ENCODE measurements around the gene GRM4.
A peak's percentile ranks its signal among the peaks of the same experiment; 100 is the strongest.

Gene GRM4

DNA sequence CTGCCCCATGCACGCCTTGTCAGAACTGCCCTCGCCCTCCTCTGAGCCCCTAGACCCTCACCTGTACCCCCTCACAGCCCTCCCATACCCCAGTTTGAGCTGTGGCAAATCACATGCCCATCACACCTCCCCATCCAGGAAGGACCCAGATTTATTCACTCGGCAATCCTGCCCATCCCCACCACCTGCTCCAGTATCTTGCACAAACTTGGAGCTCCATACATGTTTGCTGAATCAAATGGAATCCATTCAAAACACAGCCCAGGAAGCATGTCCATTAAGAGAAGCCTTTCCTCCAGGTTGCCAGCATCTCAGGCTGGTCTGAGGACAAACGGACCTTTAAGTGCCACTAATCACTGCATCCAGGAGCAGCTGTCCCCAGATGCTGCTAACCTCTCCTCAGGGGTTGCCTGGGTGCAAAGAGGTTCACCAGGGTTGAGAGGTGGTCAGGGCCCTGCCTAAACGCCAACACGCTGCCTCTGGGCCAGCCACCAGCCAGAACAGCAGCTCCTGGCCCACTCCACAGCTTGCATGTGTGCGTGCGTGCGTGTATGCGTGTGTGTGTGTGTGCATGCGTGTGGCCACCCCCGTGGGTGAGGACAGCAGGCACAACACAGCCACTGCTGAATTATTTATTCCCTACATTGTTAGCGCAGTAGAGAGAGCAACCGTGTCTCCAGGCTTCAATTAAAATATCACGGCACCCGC, 31.0 kb downstream of the GRM4 start:
- no peak overlapping the region for H3K4ac ChIP-seq (ENCODE audit: low read depth in 1 of 2, low read length in 2 of 2)
- no peak overlapping the region for H2BK12ac ChIP-seq (ENCODE audit: low read length in 2 of 2)
- no peaks in the 10 kb centered on the region for H3K4me1 ChIP-seq (ENCODE audit: control insufficient read depth, insufficient read depth, low read depth, low read length)
- H3K18ac ChIP-seq (ENCODE audit: low read depth in 1 of 2, low read length in 2 of 2), result no peak overlapping the region
- peak overlapping the region in 1 of 2 experiments; percentile 7 for H3K4me3 ChIP-seq (ENCODE audit: insufficient read depth in 1 of 2, low read depth in 1 of 2, low read length in 2 of 2)
- peaks cover 73 to 95% of the 10 kb centered on the region in 2 experiments for H3K27me3 ChIP-seq (ENCODE audit: control insufficient read depth in 1 of 2, insufficient read depth in 1 of 2, low read length in 2 of 2)
- DNase-seq, result no peak
- H3K9ac ChIP-seq (ENCODE audit: low read length), result no peak overlapping the region
- H2BK120ac ChIP-seq (ENCODE audit: low read depth, low read length), result no peak overlapping the region
- no peak overlapping the region for H2AFZ ChIP-seq (ENCODE audit: low read depth, low read length)
- H3K36me3 ChIP-seq (ENCODE audit: control insufficient read depth in 1 of 2, insufficient read depth in 2 of 2, low read depth in 1 of 2, low read length in 2 of 2), result no peaks in the 10 kb centered on the region
- no peak overlapping the region for H3K23ac ChIP-seq (ENCODE audit: low read length in 2 of 2)
- no peak overlapping the region for H3K27ac ChIP-seq (ENCODE audit: low read length, poor library complexity, severe bottlenecking)
- H3K79me1 ChIP-seq (replicated peaks; ENCODE audit: low read length, poor library complexity, severe bottlenecking), result no peaks in the 10 kb centered on the region
- no peak overlapping the region for H3K4me2 ChIP-seq (ENCODE audit: low read length, poor library complexity, severe bottlenecking)
- H4K8ac ChIP-seq (ENCODE audit: low read length), result no peak overlapping the region
- no peak overlapping the region for H2BK15ac ChIP-seq (ENCODE audit: low read depth, poor library complexity, severe bottlenecking)
- no peaks in the 10 kb centered on the region for H3K9me3 ChIP-seq (ENCODE audit: control insufficient read depth, low read length)
- H4K91ac ChIP-seq (ENCODE audit: low read length), result peak overlapping the region; percentile 70
- no peak overlapping the region for H3K14ac ChIP-seq (ENCODE audit: low read length in 2 of 2)
- WGBS, result 65% methylated on average over 16 of the region's 16 CpGs
- H2BK5ac ChIP-seq (ENCODE audit: low read depth, low read length, poor library complexity, severe bottlenecking), result no peak overlapping the region
- H2AK5ac ChIP-seq (ENCODE audit: low read length, severe bottlenecking), result no peak overlapping the region

DNA sequence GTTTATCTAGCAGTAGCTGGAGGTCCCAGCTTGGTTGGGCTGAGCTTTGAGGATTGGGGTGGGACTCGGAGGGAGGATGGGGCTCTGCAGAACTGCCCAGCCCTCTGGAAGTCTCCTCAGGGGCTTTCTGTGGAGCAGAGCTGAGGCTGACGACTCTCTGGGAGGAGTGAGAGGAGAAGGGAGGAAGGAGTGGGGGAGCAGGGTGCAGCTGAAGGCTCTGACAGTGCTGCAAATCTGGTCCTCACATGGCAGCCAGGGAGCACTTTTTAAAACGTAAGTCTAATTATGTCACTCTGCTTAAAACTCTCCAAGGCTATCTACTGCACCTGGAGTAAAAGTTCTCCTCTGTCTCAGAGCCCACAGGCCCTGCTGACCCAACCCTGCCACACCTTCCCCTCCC, 32.4 kb downstream of the GRM4 start:
- Histone ChIP-seq H3K9ac (ENCODE audit: low read length) (no peak overlapping the region), H3K4me2 (ENCODE audit: low read length, poor library complexity, severe bottlenecking) (no peak overlapping the region), H3K9me3 (ENCODE audit: control insufficient read depth, low read length) (no peaks in the 10 kb centered on the region), H3K36me3 (ENCODE audit: control insufficient read depth in 1 of 2, insufficient read depth in 2 of 2, low read depth in 1 of 2, low read length in 2 of 2) (no peaks in the 10 kb centered on the region), H4K91ac (ENCODE audit: low read length) (no peak overlapping the region), H3K27me3 (ENCODE audit: control insufficient read depth in 1 of 2, insufficient read depth in 1 of 2, low read length in 2 of 2) (peaks cover 68 to 96% of the 10 kb centered on the region in 2 experiments), H2AK5ac (ENCODE audit: low read length, severe bottlenecking) (no peak overlapping the region), H2BK15ac (ENCODE audit: low read depth, poor library complexity, severe bottlenecking) (no peak overlapping the region), H3K4me3 (ENCODE audit: insufficient read depth in 1 of 2, low read depth in 1 of 2, low read length in 2 of 2) (no peak overlapping the region), H2AFZ (ENCODE audit: low read depth, low read length) (no peak overlapping the region), H4K8ac (ENCODE audit: low read length) (no peak overlapping the region), H2BK5ac (ENCODE audit: low read depth, low read length, poor library complexity, severe bottlenecking) (no peak overlapping the region), H3K14ac (ENCODE audit: low read length in 2 of 2) (no peak overlapping the region), H3K23ac (ENCODE audit: low read length in 2 of 2) (no peak overlapping the region), H3K27ac (ENCODE audit: low read length, poor library complexity, severe bottlenecking) (no peak overlapping the region), H2BK12ac (ENCODE audit: low read length in 2 of 2) (no peak overlapping the region), H3K4ac (ENCODE audit: low read depth in 1 of 2, low read length in 2 of 2) (no peak overlapping the region), H3K4me1 (ENCODE audit: control insufficient read depth, insufficient read depth, low read depth, low read length) (no peaks in the 10 kb centered on the region), H3K79me1 (replicated peaks; ENCODE audit: low read length, poor library complexity, severe bottlenecking) (no peaks in the 10 kb centered on the region), H2BK120ac (ENCODE audit: low read depth, low read length) (no peak overlapping the region), H3K18ac (ENCODE audit: low read depth in 1 of 2, low read length in 2 of 2) (no peak overlapping the region)
- 71% methylated on average over 2 of the region's 3 CpGs for WGBS
- DNase-seq, result no peak

DNA sequence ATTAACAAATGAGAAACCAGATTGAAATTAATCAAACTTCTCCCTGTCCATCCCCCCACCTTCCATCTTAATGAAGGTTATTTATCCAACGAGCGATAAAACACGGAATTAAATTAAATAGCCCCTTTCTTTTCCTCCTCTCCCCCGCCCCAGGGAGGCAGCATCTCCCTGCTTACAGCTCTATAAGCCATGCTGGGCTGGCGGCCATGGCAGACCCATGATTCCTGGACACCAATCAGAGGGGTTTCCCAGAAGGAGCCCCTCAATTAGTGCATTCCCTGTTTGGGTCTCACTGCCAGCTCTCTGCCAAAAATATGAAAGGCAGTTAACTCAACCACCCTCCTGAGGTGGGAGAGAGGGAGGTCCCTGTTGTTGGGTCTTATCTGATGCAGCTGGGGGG, 33.8 kb downstream of the GRM4 start:
- WGBS, result 56% methylated on average over 5 of the region's 5 CpGs
- H3K4me1 ChIP-seq (ENCODE audit: control insufficient read depth, insufficient read depth, low read depth, low read length), result no peaks in the 10 kb centered on the region

DNA sequence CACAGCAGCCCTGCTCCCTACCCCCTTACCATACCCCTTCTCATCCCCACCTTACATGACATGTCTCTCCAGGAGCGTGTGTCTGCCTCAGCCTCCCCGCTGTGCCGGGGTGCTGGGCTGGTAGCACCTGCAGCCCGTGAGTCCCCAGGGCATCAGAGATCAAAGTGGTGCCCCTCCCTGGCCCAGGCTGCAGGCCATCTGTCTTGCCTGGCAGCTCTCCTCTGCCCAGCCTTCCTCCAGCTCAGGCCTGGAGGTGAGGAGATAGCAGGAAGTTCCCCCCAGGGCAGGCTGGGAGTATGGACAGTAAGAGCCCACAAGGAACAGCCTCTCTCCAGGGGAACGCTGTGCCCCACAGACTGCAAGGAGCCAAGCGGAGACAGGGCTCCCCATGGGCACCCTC, 35.3 kb downstream of the GRM4 start:
- H3K36me3 ChIP-seq (ENCODE audit: control insufficient read depth in 1 of 2, insufficient read depth in 2 of 2, low read depth in 1 of 2, low read length in 2 of 2), result no peaks in the 10 kb centered on the region
- H3K14ac ChIP-seq (ENCODE audit: low read length in 2 of 2), result no peak overlapping the region
- 65% methylated on average over 6 of the region's 6 CpGs for WGBS
- H2BK12ac ChIP-seq (ENCODE audit: low read length in 2 of 2), result no peak overlapping the region
- no peak overlapping the region for H4K8ac ChIP-seq (ENCODE audit: low read length)
- no peak overlapping the region for H2AFZ ChIP-seq (ENCODE audit: low read depth, low read length)
- no peak overlapping the region for H2BK15ac ChIP-seq (ENCODE audit: low read depth, poor library complexity, severe bottlenecking)
- no peak overlapping the region for H3K4ac ChIP-seq (ENCODE audit: low read depth in 1 of 2, low read length in 2 of 2)
- H3K23ac ChIP-seq (ENCODE audit: low read length in 2 of 2), result no peak overlapping the region
- H3K9ac ChIP-seq (ENCODE audit: low read length), result no peak overlapping the region
- no peak overlapping the region for H2BK120ac ChIP-seq (ENCODE audit: low read depth, low read length)
- H4K91ac ChIP-seq (ENCODE audit: low read length), result no peak overlapping the region
- peaks cover 61 to 97% of the 10 kb centered on the region in 2 experiments for H3K27me3 ChIP-seq (ENCODE audit: control insufficient read depth in 1 of 2, insufficient read depth in 1 of 2, low read length in 2 of 2)
- no peak for DNase-seq
- H3K18ac ChIP-seq (ENCODE audit: low read depth in 1 of 2, low read length in 2 of 2), result no peak overlapping the region
- H3K4me3 ChIP-seq (ENCODE audit: insufficient read depth in 1 of 2, low read depth in 1 of 2, low read length in 2 of 2), result no peak overlapping the region
- H3K4me1 ChIP-seq (ENCODE audit: control insufficient read depth, insufficient read depth, low read depth, low read length), result no peaks in the 10 kb centered on the region
- H3K9me3 ChIP-seq (ENCODE audit: control insufficient read depth, low read length), result no peaks in the 10 kb centered on the region
- no peak overlapping the region for H3K4me2 ChIP-seq (ENCODE audit: low read length, poor library complexity, severe bottlenecking)
- H3K27ac ChIP-seq (ENCODE audit: low read length, poor library complexity, severe bottlenecking), result no peak overlapping the region
- no peaks in the 10 kb centered on the region for H3K79me1 ChIP-seq (replicated peaks; ENCODE audit: low read length, poor library complexity, severe bottlenecking)
- H2AK5ac ChIP-seq (ENCODE audit: low read length, severe bottlenecking), result no peak overlapping the region
- H2BK5ac ChIP-seq (ENCODE audit: low read depth, low read length, poor library complexity, severe bottlenecking), result no peak overlapping the region

More for the DNA sequence above, 33.8 kb downstream of the GRM4 start:
- Histone ChIP-seq H3K23ac (ENCODE audit: low read length in 2 of 2) (no peak overlapping the region), H2BK15ac (ENCODE audit: low read depth, poor library complexity, severe bottlenecking) (no peak overlapping the region), H4K91ac (ENCODE audit: low read length) (no peak overlapping the region), H4K8ac (ENCODE audit: low read length) (no peak overlapping the region), H3K27ac (ENCODE audit: low read length, poor library complexity, severe bottlenecking) (no peak overlapping the region), H2BK12ac (ENCODE audit: low read length in 2 of 2) (no peak overlapping the region), H2AK5ac (ENCODE audit: low read length, severe bottlenecking) (no peak overlapping the region), H3K4me3 (ENCODE audit: insufficient read depth in 1 of 2, low read depth in 1 of 2, low read length in 2 of 2) (no peak overlapping the region), H3K9me3 (ENCODE audit: control insufficient read depth, low read length) (no peaks in the 10 kb centered on the region), H2AFZ (ENCODE audit: low read depth, low read length) (no peak overlapping the region), H2BK5ac (ENCODE audit: low read depth, low read length, poor library complexity, severe bottlenecking) (no peak overlapping the region), H3K18ac (ENCODE audit: low read depth in 1 of 2, low read length in 2 of 2) (no peak overlapping the region), H3K4me2 (ENCODE audit: low read length, poor library complexity, severe bottlenecking) (no peak overlapping the region), H3K4ac (ENCODE audit: low read depth in 1 of 2, low read length in 2 of 2) (no peak overlapping the region), H3K14ac (ENCODE audit: low read length in 2 of 2) (no peak overlapping the region), H3K27me3 (ENCODE audit: control insufficient read depth in 1 of 2, insufficient read depth in 1 of 2, low read length in 2 of 2) (peaks cover 65 to 96% of the 10 kb centered on the region in 2 experiments), H2BK120ac (ENCODE audit: low read depth, low read length) (no peak overlapping the region), H3K79me1 (replicated peaks; ENCODE audit: low read length, poor library complexity, severe bottlenecking) (no peaks in the 10 kb centered on the region), H3K36me3 (ENCODE audit: control insufficient read depth in 1 of 2, insufficient read depth in 2 of 2, low read depth in 1 of 2, low read length in 2 of 2) (no peaks in the 10 kb centered on the region), H3K9ac (ENCODE audit: low read length) (no peak overlapping the region)
- no peak for DNase-seq

Data from mesenchymal stem cell (in vitro differentiated cells and primary cell).